WI38 (cell line): ENCODE measurements around the gene RESP18.

Source experiments
- H3K4me3 ChIP-seq: 2 replicates; pipeline ENCODE4 v1.5.1; 2011; ENCODE audit warnings: low read depth, mild to moderate bottlenecking, control low read depth, low read length
- CTCF ChIP-seq: IDR thresholded peaks from 2 replicates; pipeline ENCODE4 v1.5.1; 2012; ENCODE audit warnings: low read depth, mild to moderate bottlenecking, control low read depth, low read length

Gene RESP18

GRCh38 chr2:219332542-219332941, at the start of gene RESP18:
TSS of gene RESP18 (minus strand) at chr2:219332744.
- TF ChIP-seq CTCF = no peak
- no peak within 1 kb of the TSS for H3K4me3 ChIP-seq

DNA sequence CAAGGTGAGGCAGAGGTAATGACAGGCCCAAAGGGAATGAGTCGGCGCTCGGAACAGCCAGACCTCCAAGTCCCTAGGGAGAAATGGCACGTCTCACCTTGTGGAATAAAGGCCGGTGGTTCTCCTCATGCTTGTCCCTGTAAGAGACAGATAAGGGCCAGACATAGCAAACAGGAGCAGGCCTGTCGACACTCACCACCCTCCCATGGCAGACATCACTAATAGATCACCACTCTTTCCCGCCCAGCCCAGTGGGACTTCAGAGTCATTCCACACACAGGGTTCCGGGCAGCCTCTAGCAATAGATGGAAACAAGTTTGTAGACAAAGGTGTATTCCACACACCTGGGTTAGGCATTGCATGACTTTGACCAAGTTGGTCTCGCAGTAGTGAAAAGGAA, 48.9 kb upstream of the RESP18 start:
- H3K4me3 ChIP-seq = no peak overlapping the region
- TF ChIP-seq CTCF = no peak

DNA sequence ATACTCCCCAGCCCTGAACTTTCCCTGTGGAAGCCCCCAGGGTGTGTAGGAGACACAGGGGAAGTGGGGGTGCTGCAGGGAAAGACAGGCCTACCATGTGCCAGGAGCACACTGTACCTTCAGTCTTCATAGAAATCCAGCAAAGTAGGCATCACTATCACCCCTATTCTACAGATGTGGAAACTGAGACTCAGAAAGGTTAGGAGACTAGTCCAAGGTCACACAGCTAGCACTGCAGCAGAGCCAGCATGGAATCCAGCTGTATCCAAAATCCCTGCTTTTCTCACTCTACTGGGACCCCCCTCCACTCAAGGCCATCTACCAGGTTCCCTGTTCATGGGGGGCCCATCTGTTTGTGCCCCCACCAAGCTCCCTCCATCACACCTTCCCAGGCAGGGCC, 48.4 kb upstream of the RESP18 start:
- TF ChIP-seq CTCF = no peak
- H3K4me3 ChIP-seq = no peak overlapping the region

- no peak overlapping the region for H3K4me3 ChIP-seq
- TF ChIP-seq CTCF = no peak
Observed at GRCh38 chr2:219378163-219378851, 45.8 kb upstream of the RESP18 start.

- TF ChIP-seq CTCF = no peak
- no peak overlapping the region for H3K4me3 ChIP-seq
Observed at GRCh38 chr2:219369447-219369861, 36.9 kb upstream of the RESP18 start.

DNA sequence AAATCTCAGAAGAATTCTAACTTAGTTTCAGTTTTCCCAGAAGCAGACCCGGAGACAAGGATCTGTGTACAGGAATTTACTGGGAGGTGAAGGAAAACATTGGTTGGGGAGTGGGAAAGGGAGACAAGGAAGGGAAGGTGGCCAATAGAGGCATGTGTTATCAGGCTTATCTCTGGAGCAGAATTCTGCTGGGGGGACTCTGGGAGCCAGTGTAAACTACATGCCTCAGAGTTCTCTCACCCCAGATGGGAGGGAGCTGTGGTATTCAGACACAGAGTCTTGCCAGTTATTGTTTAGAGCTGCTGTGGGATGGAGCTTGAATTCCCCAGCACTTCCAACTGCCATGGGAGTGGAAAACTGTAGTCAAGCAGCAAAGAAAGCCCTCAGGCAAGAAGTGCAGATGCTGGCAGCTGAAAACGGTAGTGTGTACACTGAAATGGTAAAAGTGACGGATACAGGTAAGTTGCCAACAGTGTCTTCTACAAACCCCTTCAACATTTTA, 36.2 kb upstream of the RESP18 start:
- no peak for TF ChIP-seq CTCF
- H3K4me3 ChIP-seq = peak overlapping the region; percentile 13

DNA sequence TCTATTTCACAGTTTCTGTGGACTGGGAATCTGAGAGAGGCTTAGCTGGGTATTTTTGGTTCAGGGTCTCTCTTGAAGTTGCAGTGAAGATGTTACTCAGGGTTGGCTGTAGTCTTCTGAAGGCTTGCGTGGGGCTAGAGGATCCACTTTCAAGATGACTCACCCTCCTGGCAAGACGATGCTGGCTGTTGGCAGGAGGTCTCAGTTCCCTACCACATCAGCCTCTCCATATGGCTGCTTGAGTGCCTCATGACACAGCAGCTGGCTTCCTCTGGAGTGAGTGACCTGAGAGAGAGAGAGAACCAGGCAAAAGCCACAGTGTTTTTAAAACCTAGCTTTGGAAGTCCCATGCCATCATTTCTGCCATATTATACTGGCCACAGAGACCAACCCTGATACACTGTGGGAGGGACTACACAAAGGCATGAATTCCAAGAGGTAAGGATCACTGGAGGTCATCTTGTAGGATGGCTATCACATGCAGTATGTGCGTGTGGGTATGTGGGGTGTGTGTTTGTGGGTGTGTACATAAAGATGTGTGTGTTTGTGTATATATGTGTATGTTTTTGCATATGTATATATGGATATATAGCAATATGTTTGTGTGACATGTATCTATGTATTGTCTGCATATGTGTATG, 30.1 kb upstream of the RESP18 start:
- TF ChIP-seq CTCF = no peak
- no peak overlapping the region for H3K4me3 ChIP-seq
